ENCODE results near the gene RIT2.

Gene RIT2

GRCh38 chr18:42920621-42921020 is 194.9 kb downstream of the RIT2 start:
- H3K9me3 ChIP-seq (ENCODE audit: control insufficient read depth, insufficient read depth, low read length): no peaks in the 10 kb centered on the region
- H3K27me3 ChIP-seq (ENCODE audit: control insufficient read depth, insufficient read depth, low read length): no peaks in the 10 kb centered on the region
- H3K9ac ChIP-seq (ENCODE audit: low read depth, low read length): no peak overlapping the region
- no peaks in the 10 kb centered on the region for H3K36me3 ChIP-seq (ENCODE audit: control insufficient read depth, insufficient read depth, low read length)
- H3K4me1 ChIP-seq (ENCODE audit: control insufficient read depth, insufficient read depth, low read length): peaks cover 2% of the 10 kb centered on the region
- no peak overlapping the region for H3K4me3 ChIP-seq (ENCODE audit: low read depth, low read length)

- Histone ChIP-seq H3K4me1 (ENCODE audit: control insufficient read depth, insufficient read depth, low read length) (no peaks in the 10 kb centered on the region), H3K9ac (ENCODE audit: low read depth, low read length) (no peak overlapping the region), H3K36me3 (ENCODE audit: control insufficient read depth, insufficient read depth, low read length) (no peaks in the 10 kb centered on the region), H3K4me3 (ENCODE audit: low read depth, low read length) (no peak overlapping the region), H3K27me3 (ENCODE audit: control insufficient read depth, insufficient read depth, low read length) (no peaks in the 10 kb centered on the region), H3K9me3 (ENCODE audit: control insufficient read depth, insufficient read depth, low read length) (no peaks in the 10 kb centered on the region)
Measured at GRCh38 chr18:42915299-42915698, 200.2 kb downstream of the RIT2 start.

- Histone ChIP-seq H3K27me3 (ENCODE audit: control insufficient read depth, insufficient read depth, low read length) (no peaks in the 10 kb centered on the region), H3K9me3 (ENCODE audit: control insufficient read depth, insufficient read depth, low read length) (no peaks in the 10 kb centered on the region), H3K4me1 (ENCODE audit: control insufficient read depth, insufficient read depth, low read length) (no peaks in the 10 kb centered on the region), H3K36me3 (ENCODE audit: control insufficient read depth, insufficient read depth, low read length) (no peaks in the 10 kb centered on the region), H3K9ac (ENCODE audit: low read depth, low read length) (no peak overlapping the region), H3K4me3 (ENCODE audit: low read depth, low read length) (no peak overlapping the region)
Measured at GRCh38 chr18:42914476-42914875, 201.0 kb downstream of the RIT2 start.

GRCh38 chr18:42909095-42909494 is 206.4 kb downstream of the RIT2 start:
- Histone ChIP-seq H3K4me3 (ENCODE audit: low read depth, low read length) (no peak overlapping the region), H3K9ac (ENCODE audit: low read depth, low read length) (no peak overlapping the region), H3K4me1 (ENCODE audit: control insufficient read depth, insufficient read depth, low read length) (no peaks in the 10 kb centered on the region), H3K27me3 (ENCODE audit: control insufficient read depth, insufficient read depth, low read length) (no peaks in the 10 kb centered on the region), H3K36me3 (ENCODE audit: control insufficient read depth, insufficient read depth, low read length) (no peaks in the 10 kb centered on the region), H3K9me3 (ENCODE audit: control insufficient read depth, insufficient read depth, low read length) (no peaks in the 10 kb centered on the region)

GRCh38 chr18:42906761-42907160 is 208.7 kb downstream of the RIT2 start:
- Histone ChIP-seq H3K9ac (ENCODE audit: low read depth, low read length) (no peak overlapping the region), H3K9me3 (ENCODE audit: control insufficient read depth, insufficient read depth, low read length) (no peaks in the 10 kb centered on the region), H3K4me1 (ENCODE audit: control insufficient read depth, insufficient read depth, low read length) (no peaks in the 10 kb centered on the region), H3K4me3 (ENCODE audit: low read depth, low read length) (no peak overlapping the region), H3K36me3 (ENCODE audit: control insufficient read depth, insufficient read depth, low read length) (no peaks in the 10 kb centered on the region), H3K27me3 (ENCODE audit: control insufficient read depth, insufficient read depth, low read length) (no peaks in the 10 kb centered on the region)

GRCh38 chr18:42901161-42901560 is 214.3 kb downstream of the RIT2 start:
- Histone ChIP-seq H3K4me3 (ENCODE audit: low read depth, low read length) (no peak overlapping the region), H3K27me3 (ENCODE audit: control insufficient read depth, insufficient read depth, low read length) (no peaks in the 10 kb centered on the region), H3K9ac (ENCODE audit: low read depth, low read length) (no peak overlapping the region), H3K36me3 (ENCODE audit: control insufficient read depth, insufficient read depth, low read length) (no peaks in the 10 kb centered on the region), H3K4me1 (ENCODE audit: control insufficient read depth, insufficient read depth, low read length) (no peaks in the 10 kb centered on the region), H3K9me3 (ENCODE audit: control insufficient read depth, insufficient read depth, low read length) (no peaks in the 10 kb centered on the region)

GRCh38 chr18:42893977-42894376 is 221.5 kb downstream of the RIT2 start:
- no peak overlapping the region for H3K9ac ChIP-seq (ENCODE audit: low read depth, low read length)
- H3K36me3 ChIP-seq (ENCODE audit: control insufficient read depth, insufficient read depth, low read length): no peaks in the 10 kb centered on the region
- H3K4me1 ChIP-seq (ENCODE audit: control insufficient read depth, insufficient read depth, low read length): no peaks in the 10 kb centered on the region
- no peaks in the 10 kb centered on the region for H3K27me3 ChIP-seq (ENCODE audit: control insufficient read depth, insufficient read depth, low read length)
- H3K4me3 ChIP-seq (ENCODE audit: low read depth, low read length): no peak overlapping the region
- H3K9me3 ChIP-seq (ENCODE audit: control insufficient read depth, insufficient read depth, low read length): no peaks in the 10 kb centered on the region

DNA sequence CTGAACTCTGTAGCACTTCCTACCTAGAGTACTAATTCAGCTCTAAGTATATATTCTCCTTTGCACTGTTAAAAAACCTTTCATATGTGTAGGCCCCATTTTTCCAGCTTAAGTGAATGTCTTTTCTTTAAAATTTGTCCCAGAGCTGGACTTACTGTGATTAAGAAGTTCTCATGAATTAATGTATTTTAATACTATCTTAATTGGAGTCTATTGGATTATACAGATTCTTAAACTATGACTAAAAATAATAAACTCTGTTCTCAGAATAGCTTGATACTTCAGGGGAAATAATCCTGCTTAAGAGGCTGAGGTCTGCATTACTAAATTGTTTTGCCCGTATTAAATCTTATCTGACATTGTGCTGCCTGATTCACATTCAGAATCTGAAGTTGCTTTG is 223.3 kb downstream of the RIT2 start:
- no peaks in the 10 kb centered on the region for H3K36me3 ChIP-seq (ENCODE audit: control insufficient read depth, insufficient read depth, low read length)
- H3K9ac ChIP-seq (ENCODE audit: low read depth, low read length): no peak overlapping the region
- H3K9me3 ChIP-seq (ENCODE audit: control insufficient read depth, insufficient read depth, low read length): no peaks in the 10 kb centered on the region
- H3K27me3 ChIP-seq (ENCODE audit: control insufficient read depth, insufficient read depth, low read length): no peaks in the 10 kb centered on the region
- no peak overlapping the region for H3K4me3 ChIP-seq (ENCODE audit: low read depth, low read length)
- H3K4me1 ChIP-seq (ENCODE audit: control insufficient read depth, insufficient read depth, low read length): no peaks in the 10 kb centered on the region

- H3K36me3 ChIP-seq (ENCODE audit: control insufficient read depth, insufficient read depth, low read length): no peaks in the 10 kb centered on the region
- no peak overlapping the region for H3K9ac ChIP-seq (ENCODE audit: low read depth, low read length)
- no peaks in the 10 kb centered on the region for H3K9me3 ChIP-seq (ENCODE audit: control insufficient read depth, insufficient read depth, low read length)
- H3K27me3 ChIP-seq (ENCODE audit: control insufficient read depth, insufficient read depth, low read length): no peaks in the 10 kb centered on the region
- no peaks in the 10 kb centered on the region for H3K4me1 ChIP-seq (ENCODE audit: control insufficient read depth, insufficient read depth, low read length)
- no peak overlapping the region for H3K4me3 ChIP-seq (ENCODE audit: low read depth, low read length)
Measured at GRCh38 chr18:42891705-42892104, 223.8 kb downstream of the RIT2 start.

- Histone ChIP-seq H3K27me3 (ENCODE audit: control insufficient read depth, insufficient read depth, low read length) (no peaks in the 10 kb centered on the region), H3K4me3 (ENCODE audit: low read depth, low read length) (no peak overlapping the region), H3K36me3 (ENCODE audit: control insufficient read depth, insufficient read depth, low read length) (no peaks in the 10 kb centered on the region), H3K9ac (ENCODE audit: low read depth, low read length) (no peak overlapping the region), H3K9me3 (ENCODE audit: control insufficient read depth, insufficient read depth, low read length) (no peaks in the 10 kb centered on the region), H3K4me1 (ENCODE audit: control insufficient read depth, insufficient read depth, low read length) (no peaks in the 10 kb centered on the region)
Measured at GRCh38 chr18:42883169-42883568, 232.3 kb downstream of the RIT2 start.

DNA sequence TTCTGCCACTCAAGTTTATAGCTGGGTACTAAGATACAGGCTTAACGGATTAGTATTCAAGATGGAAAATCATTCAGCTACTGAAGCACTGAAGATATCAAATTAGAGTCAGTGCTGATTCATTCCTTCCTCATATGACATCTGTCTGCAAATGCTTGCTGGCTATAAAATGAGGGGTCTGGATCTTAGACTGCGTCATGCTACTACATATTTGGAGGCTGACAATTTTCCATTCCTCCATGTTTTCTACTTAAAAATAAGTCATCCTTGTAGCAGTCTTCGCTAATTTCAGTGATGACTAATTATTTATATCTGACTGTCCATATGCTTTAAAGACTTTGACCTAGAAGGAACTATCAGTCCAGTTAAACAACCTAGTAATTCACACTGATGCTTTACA is 233.4 kb downstream of the RIT2 start:
- H3K9me3 ChIP-seq (ENCODE audit: control insufficient read depth, insufficient read depth, low read length): no peaks in the 10 kb centered on the region
- no peaks in the 10 kb centered on the region for H3K4me1 ChIP-seq (ENCODE audit: control insufficient read depth, insufficient read depth, low read length)
- no peaks in the 10 kb centered on the region for H3K36me3 ChIP-seq (ENCODE audit: control insufficient read depth, insufficient read depth, low read length)
- H3K4me3 ChIP-seq (ENCODE audit: low read depth, low read length): no peak overlapping the region
- no peak overlapping the region for H3K9ac ChIP-seq (ENCODE audit: low read depth, low read length)
- H3K27me3 ChIP-seq (ENCODE audit: control insufficient read depth, insufficient read depth, low read length): no peaks in the 10 kb centered on the region

DNA sequence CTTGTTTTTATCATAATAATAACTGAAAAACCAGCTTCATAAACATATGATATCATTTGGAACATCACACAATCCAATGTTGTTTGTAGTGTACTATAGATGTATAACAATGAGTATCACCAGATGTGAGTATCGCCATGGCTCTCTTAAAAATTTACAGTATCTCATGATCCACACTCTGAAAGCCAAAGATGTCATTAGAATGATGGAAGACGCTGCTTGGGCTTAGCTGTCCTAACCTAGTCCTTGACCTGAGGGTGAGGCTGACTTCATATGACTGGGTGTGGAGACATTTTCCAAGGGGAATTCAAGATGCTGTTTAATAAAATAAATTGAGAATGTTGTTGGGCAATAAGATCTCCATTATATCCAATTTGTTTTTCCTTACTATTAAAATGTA is 242.6 kb downstream of the RIT2 start:
- H3K9ac ChIP-seq (ENCODE audit: low read depth, low read length): no peak overlapping the region
- H3K4me3 ChIP-seq (ENCODE audit: low read depth, low read length): no peak overlapping the region
- H3K9me3 ChIP-seq (ENCODE audit: control insufficient read depth, insufficient read depth, low read length): no peaks in the 10 kb centered on the region
- no peaks in the 10 kb centered on the region for H3K27me3 ChIP-seq (ENCODE audit: control insufficient read depth, insufficient read depth, low read length)
- no peaks in the 10 kb centered on the region for H3K36me3 ChIP-seq (ENCODE audit: control insufficient read depth, insufficient read depth, low read length)
- H3K4me1 ChIP-seq (ENCODE audit: control insufficient read depth, insufficient read depth, low read length): no peaks in the 10 kb centered on the region

DNA sequence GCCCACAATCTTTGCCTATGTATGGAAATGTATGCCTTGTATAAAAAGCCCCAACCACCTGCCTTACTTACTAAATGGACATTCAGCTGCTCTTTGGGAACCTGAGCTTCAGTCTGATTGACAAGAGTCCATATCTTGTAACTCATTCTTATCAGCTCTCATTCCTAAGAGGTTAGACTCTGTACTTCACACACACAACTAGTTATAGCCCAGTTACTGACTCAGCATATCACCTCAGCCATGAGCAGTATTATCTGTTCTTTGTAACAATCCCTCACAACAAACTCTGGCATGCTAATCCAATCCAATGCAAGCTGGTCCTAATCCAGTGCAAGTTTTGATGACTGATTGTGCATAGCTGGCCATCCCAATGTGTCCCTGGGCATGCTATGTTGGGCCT is 250.6 kb downstream of the RIT2 start:
- H3K4me1 ChIP-seq (ENCODE audit: control insufficient read depth, insufficient read depth, low read length): no peaks in the 10 kb centered on the region
- no peak overlapping the region for H3K9ac ChIP-seq (ENCODE audit: low read depth, low read length)
- no peaks in the 10 kb centered on the region for H3K27me3 ChIP-seq (ENCODE audit: control insufficient read depth, insufficient read depth, low read length)
- H3K36me3 ChIP-seq (ENCODE audit: control insufficient read depth, insufficient read depth, low read length): no peaks in the 10 kb centered on the region
- H3K4me3 ChIP-seq (ENCODE audit: low read depth, low read length): no peak overlapping the region
- H3K9me3 ChIP-seq (ENCODE audit: control insufficient read depth, insufficient read depth, low read length): no peaks in the 10 kb centered on the region
